CD4-positive, alpha-beta T cell (primary cell): Measurements from ENCODE around the gene TYROBP. TPM values are rescaled to one million over a fixed set of nuclear protein-coding genes. Genes with fewer than 3 reads are reported as not detected.
"Not testable (repeated sequence)": the region's sequence is repeated elsewhere in the genome, so short reads cannot be mapped to it uniquely, and the experiment has no call there.

Experiments
- ATAC-seq: fragments of 200-7000 bp; cut with Tn5 transposase; one replicate; pipeline ENCODE4 v1.10.0; 2022; ENCODE audit warnings: mild to moderate bottlenecking; ENCODE audit not compliant: poor library complexity
- CTCF ChIA-PET: fragments of 350-600 bp; sonication (Branson Sonifier 250); formaldehyde crosslinking; loops from one replicate; lab custom pipeline; 2021; ENCODE audit warnings: antibody characterized with exemption, inconsistent platforms; lab: Charles Lee
- POLR2A ChIA-PET: fragments of 350-600 bp; sonication (Branson Sonifier 250); formaldehyde crosslinking; loops from one replicate; lab custom pipeline; 2021; ENCODE audit warnings: antibody characterized with exemption, inconsistent platforms; lab: Charles Lee
- DNase-seq, 14 experiments: peaks; one replicate each; pipeline ENCODE4 v3.0.0-alpha.2; 2013 to 2020; ENCODE audit warnings: mixed read lengths in 2 of 14
- H3K27ac ChIP-seq, 2 donors: one replicate each; pipeline versions ENCODE4 v1.5.1 to v1.7.0; 2013; ENCODE audit warnings: low read length in 2 of 2, low read depth in 1 of 2, mild to moderate bottlenecking in 1 of 2
- H3K27me3 ChIP-seq, 2 experiments: 1 replicate in 1 of 2; 2 replicates in 1 of 2; pipeline versions ENCODE4 v1.6.1 to v1.7.0; 2013; ENCODE audit warnings: low read length in 2 of 2, control low read depth in 1 of 2, mild to moderate bottlenecking in 1 of 2, moderate library complexity in 1 of 2; ENCODE audit not compliant: insufficient read depth in 2 of 2, control insufficient read depth in 1 of 2
- H3K36me3 ChIP-seq: one replicate; pipeline ENCODE4 v1.6.1; 2013; ENCODE audit warnings: low read length, control low read depth; ENCODE audit not compliant: insufficient read depth
- H3K4me1 ChIP-seq: one replicate; pipeline ENCODE4 v1.6.1; 2013; ENCODE audit warnings: low read length, control low read depth; ENCODE audit not compliant: insufficient read depth
- H3K4me3 ChIP-seq: one replicate; pipeline ENCODE4 v1.5.1; 2013; ENCODE audit warnings: mild to moderate bottlenecking, low read length, moderate library complexity
- H3K9me3 ChIP-seq, 2 experiments: 1 replicate in 1 of 2; 2 replicates in 1 of 2; pipeline versions ENCODE4 v1.6.1 to v1.7.0; 2013; ENCODE audit warnings: low read length in 2 of 2, mild to moderate bottlenecking in 2 of 2, control low read depth in 1 of 2, moderate library complexity in 1 of 2; ENCODE audit not compliant: control insufficient read depth in 1 of 2, insufficient read depth in 1 of 2
- H3K27ac Mint-ChIP-seq: one replicate; pipeline ENCODE4 v1.8.0; 2020; ENCODE audit warnings: mixed read lengths
- H3K27me3 Mint-ChIP-seq: one replicate; pipeline ENCODE4 v1.8.0; 2021; ENCODE audit warnings: mixed read lengths
- H3K36me3 Mint-ChIP-seq: one replicate; pipeline ENCODE4 v1.8.0; 2021; ENCODE audit warnings: low read depth, mixed read lengths
- H3K4me1 Mint-ChIP-seq: one replicate; pipeline ENCODE4 v1.8.0; 2021; ENCODE audit warnings: low read depth, mixed read lengths
- H3K4me3 Mint-ChIP-seq: one replicate; pipeline ENCODE4 v1.8.0; 2020; ENCODE audit warnings: mild to moderate bottlenecking, mixed read lengths
- H3K9me3 Mint-ChIP-seq: one replicate; pipeline ENCODE4 v1.8.0; 2020; ENCODE audit warnings: mixed read lengths
- CTCF ChIP-seq: fragments of 200-600 bp; IDR thresholded peaks from one replicate; pipeline ENCODE4 v1.8.0; 2022; ENCODE audit warnings: antibody characterized with exemption, mild to moderate bottlenecking
- intact Hi-C, 2 experiments: fragments of 100-400 bp; cut with DNase I in 1 of 2; cut with micrococcal nuclease in 1 of 2; formaldehyde crosslinking; loops; one replicate each; pipeline versions ENCODE4 v1.15.1 to v1.9.0; 2023 to 2025; cut with DNase I, micrococcal nuclease
- total RNA-seq, 174 experiments: library from RNA in 2 of 174; stranded (reverse) in 2 of 174; gene quantifications; one replicate each; pipeline ENCODE4 v1.2.3 and lab custom pipeline; 2021 to 2026

Gene TYROBP
- total RNA-seq, 2 experiments from 2014 or later = 6.0 to 7.6 TPM

- POLR2A ChIA-PET = no interaction called here
- H3K9me3 Mint-ChIP-seq = no peaks in the 10 kb centered on the region
- H3K4me3 Mint-ChIP-seq = no peak overlapping the region
- DNase-seq = no peak
- peaks cover 30 to 42% of the 10 kb centered on the region in 2 experiments for H3K27me3 ChIP-seq
- no peak overlapping the region for H3K27ac ChIP-seq
- ATAC-seq = no peak
- H3K27me3 Mint-ChIP-seq = peaks cover 66% of the 10 kb centered on the region
- H3K4me1 Mint-ChIP-seq = peaks cover 15% of the 10 kb centered on the region
- peaks cover 24% of the 10 kb centered on the region for H3K4me1 ChIP-seq
- no peak overlapping the region for H3K27ac Mint-ChIP-seq
- H3K36me3 ChIP-seq = no peaks in the 10 kb centered on the region
- intact Hi-C loops = no loop called here
- peaks cover 0 to 24% of the 10 kb centered on the region in 2 experiments for H3K9me3 ChIP-seq
- TF ChIP-seq CTCF = no peak
- CTCF ChIA-PET = no interaction called here
- no peaks in the 10 kb centered on the region for H3K36me3 Mint-ChIP-seq
- no peak overlapping the region for H3K4me3 ChIP-seq
Measured at GRCh38 chr19:35871611-35872010, 36.5 kb downstream of the TYROBP start.

GRCh38 chr19:35870798-35871197 lies 37.3 kb downstream of the TYROBP start:
- H3K9me3 ChIP-seq = peaks cover 0 to 24% of the 10 kb centered on the region in 2 experiments
- no peak for ATAC-seq
- Mint-ChIP-seq H3K4me1 (peaks cover 15% of the 10 kb centered on the region), H3K36me3 (no peaks in the 10 kb centered on the region), H3K27ac (no peak overlapping the region), H3K9me3 (no peaks in the 10 kb centered on the region), H3K27me3 (peaks cover 67% of the 10 kb centered on the region), H3K4me3 (no peak overlapping the region)
- ChIA-PET CTCF (no interaction called here), POLR2A (no interaction called here)
- H3K27me3 ChIP-seq = peaks cover 30 to 42% of the 10 kb centered on the region in 2 experiments
- TF ChIP-seq CTCF = no peak
- peak in 1 of 14 experiments; percentile 29 for DNase-seq
- intact Hi-C loops = no loop called here
- H3K36me3 ChIP-seq = no peaks in the 10 kb centered on the region
- peaks cover 24% of the 10 kb centered on the region for H3K4me1 ChIP-seq
- H3K27ac ChIP-seq = no peak overlapping the region
- H3K4me3 ChIP-seq = no peak overlapping the region

GRCh38 chr19:35870124-35870736 lies 37.9 kb downstream of the TYROBP start:
- POLR2A ChIA-PET = interaction anchor here (0.7 kb wide), 1 partner anchor 144 kb away, joined by 3 read pairs; the partner anchor contains the start of gene ALKBH6
- H3K36me3 Mint-ChIP-seq = not testable (repeated sequence)
- H3K4me3 ChIP-seq = peak overlapping the region; percentile 20

More at GRCh38 chr19:35870124-35870736, 37.9 kb downstream of the TYROBP start:
- peaks cover 35 to 42% of the 10 kb centered on the region in 2 experiments for H3K27me3 ChIP-seq
- CTCF ChIA-PET = interaction anchor here (1.0 kb wide), 1 partner anchor 89 kb away, joined by 4 read pairs; no protein-coding TSS in a partner anchor
- H3K27ac ChIP-seq, ATAC-seq, DNase-seq, intact Hi-C loops, H3K36me3 ChIP-seq, H3K27ac Mint-ChIP-seq, H3K9me3 Mint-ChIP-seq: not testable (repeated sequence)
- H3K27me3 Mint-ChIP-seq = peaks cover 72% of the 10 kb centered on the region
- H3K4me1 Mint-ChIP-seq = peaks cover 15% of the 10 kb centered on the region
- peaks cover 0 to 24% of the 10 kb centered on the region in 2 experiments for H3K9me3 ChIP-seq
- H3K4me3 Mint-ChIP-seq = peak overlapping the region; percentile 52
- H3K4me1 ChIP-seq = peaks cover 24% of the 10 kb centered on the region
